GM21529 (cell line): ENCODE results near the gene TRIM54.

Experiments
- ATAC-seq: cut with Tn5 transposase; IDR thresholded peaks from one replicate; pipeline ENCODE4 v1.9.1; 2021; ENCODE audit not compliant: unreplicated experiment

TRIM54 gene, protein sequence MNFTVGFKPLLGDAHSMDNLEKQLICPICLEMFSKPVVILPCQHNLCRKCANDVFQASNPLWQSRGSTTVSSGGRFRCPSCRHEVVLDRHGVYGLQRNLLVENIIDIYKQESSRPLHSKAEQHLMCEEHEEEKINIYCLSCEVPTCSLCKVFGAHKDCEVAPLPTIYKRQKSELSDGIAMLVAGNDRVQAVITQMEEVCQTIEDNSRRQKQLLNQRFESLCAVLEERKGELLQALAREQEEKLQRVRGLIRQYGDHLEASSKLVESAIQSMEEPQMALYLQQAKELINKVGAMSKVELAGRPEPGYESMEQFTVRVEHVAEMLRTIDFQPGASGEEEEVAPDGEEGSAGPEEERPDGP

DNA sequence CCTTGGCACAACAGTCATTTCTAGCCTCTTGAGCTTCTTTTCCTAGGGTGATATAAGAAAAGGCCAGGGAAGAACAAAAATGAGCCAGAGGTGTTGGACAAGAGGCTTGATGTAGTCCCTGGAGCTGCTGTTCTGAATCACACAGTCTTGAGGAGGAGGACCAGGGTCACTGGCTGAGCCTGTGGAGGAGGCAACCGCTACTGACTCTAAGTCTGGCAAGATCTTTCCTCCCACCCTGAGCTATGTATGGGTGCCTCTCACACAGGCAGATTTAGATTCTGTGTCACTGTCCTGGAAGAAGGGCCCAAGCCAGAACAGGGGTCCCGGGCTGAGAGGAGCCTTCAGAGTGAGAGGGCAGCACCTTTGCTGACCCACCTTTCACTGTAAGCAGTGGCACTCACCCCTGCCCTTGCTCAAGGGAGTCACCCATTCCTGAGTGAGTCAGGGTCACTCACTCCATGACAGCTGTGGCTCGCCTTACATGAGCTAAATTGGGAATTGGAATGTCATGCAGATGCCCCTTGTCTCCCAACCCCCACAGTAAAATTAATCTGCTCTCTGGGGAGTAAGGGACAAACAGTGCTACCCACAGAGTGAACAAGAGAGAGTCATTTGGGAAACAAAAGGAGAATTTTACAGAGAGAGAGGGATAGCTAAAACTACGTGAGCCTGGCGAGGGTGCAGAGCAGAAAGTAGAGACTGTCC lies at the start of gene TRIM54:
TRIM54 (plus strand) TSS at position 575 of the 705 bp plus-strand sequence. CDS start 303 bp downstream, outside the sequence.
- ATAC-seq = no peak

DNA sequence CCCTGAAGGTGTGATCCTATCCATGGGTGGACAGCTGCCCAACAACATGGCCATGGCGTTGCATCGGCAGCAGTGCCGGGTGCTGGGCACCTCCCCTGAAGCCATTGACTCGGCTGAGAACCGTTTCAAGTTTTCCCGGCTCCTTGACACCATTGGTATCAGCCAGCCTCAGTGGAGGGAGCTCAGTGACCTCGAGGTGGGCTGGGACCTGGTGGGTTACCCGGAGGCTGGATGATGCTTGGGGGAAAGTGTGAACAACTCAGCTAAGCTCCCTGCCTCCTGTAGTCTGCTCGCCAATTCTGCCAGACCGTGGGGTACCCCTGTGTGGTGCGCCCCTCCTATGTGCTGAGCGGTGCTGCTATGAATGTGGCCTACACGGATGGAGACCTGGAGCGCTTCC lies 48.9 kb upstream of the TRIM54 start:
- ATAC-seq = no peak

DNA sequence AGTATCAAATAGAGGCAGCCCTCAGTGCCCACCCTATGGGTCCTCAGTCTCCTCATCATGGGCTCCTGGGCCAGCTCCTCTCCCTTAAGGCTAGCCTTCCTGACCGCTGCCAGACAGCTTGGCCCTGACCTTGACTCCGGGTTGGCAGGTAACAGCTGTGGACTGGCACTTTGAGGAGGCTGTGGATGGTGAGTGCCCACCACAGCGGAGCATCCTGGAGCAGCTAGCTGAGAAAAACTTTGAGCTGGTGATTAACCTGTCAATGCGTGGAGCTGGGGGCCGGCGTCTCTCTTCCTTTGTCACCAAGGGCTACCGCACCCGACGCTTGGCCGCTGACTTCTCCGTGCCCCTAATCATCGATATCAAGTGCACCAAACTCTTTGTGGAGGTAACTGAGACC lies 46.1 kb upstream of the TRIM54 start:
- no peak for ATAC-seq

DNA sequence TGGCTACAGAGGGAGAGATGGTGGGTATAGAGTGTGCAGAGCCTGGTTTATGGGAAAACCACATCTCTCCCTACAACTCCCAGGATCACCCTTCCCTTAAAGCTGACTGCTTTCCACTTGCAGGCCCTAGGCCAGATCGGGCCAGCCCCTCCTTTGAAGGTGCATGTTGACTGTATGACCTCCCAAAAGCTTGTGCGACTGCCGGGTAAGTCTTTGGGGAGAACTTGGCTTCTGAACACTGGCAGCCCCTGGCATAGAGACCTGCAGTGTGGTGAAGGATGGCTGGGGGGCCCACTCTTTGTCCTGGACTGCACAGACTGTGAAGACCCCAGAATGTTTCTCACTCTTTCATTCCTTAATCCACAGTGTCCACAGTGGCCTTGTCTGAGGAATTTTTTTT lies 45.6 kb upstream of the TRIM54 start:
- no peak for ATAC-seq

DNA sequence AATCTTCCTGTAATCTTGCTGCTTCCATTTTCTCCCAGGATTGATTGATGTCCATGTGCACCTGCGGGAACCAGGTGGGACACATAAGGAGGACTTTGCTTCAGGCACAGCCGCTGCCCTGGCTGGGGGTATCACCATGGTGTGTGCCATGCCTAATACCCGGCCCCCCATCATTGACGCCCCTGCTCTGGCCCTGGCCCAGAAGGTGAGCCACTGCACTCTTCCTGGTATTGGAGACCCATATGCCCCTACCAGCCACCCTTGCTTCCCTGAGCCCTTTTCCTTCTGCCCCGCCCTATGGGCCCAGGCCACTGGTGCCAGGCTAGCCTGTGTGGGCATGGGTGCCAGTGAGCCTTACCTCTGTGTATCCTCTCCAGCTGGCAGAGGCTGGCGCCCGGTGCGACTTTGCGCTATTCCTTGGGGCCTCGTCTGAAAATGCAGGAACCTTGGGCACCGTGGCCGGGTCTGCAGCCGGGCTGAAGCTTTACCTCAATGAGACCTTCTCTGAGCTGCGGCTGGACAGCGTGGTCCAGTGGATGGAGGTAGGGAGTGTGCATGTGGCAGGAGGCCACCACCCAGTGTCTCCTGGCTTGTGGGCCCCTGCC lies 44.8 kb upstream of the TRIM54 start:
- ATAC-seq = no peak

DNA sequence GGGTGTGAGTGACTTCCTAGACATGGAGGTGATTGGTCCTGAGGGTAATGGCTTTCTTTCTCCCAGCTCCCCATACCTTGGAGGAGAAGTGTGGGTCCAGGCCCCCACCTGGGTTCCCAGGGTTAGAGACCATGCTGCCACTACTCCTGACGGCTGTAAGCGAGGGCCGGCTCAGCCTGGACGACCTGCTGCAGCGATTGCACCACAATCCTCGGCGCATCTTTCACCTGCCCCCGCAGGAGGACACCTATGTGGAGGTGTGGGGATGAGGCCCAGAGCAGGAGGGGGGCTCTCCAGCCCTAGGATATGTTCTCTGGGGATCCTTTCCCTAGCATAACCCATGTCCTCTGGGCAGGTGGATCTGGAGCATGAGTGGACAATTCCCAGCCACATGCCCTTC lies 43.3 kb upstream of the TRIM54 start:
- ATAC-seq = no peak

DNA sequence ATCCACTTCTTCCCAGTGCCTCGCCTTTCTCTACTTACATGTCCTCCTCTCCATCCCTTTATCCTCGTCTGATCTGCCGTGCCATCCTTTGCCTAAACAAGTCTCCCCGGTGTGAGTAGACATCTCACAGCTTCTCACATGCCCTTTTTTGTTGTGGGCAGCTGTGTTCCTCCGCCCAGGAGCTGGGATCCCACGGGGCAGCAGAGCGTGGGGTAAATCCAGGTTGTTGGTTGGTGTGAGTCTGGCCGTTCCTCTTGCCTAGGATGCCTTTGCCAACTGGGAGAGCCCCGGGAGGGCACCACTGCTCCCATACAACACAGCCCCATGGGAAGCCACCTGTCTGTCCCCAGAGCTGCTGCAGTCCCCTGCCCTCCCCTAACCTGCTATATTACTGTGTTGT lies 41.8 kb upstream of the TRIM54 start:
- ATAC-seq = no peak

DNA sequence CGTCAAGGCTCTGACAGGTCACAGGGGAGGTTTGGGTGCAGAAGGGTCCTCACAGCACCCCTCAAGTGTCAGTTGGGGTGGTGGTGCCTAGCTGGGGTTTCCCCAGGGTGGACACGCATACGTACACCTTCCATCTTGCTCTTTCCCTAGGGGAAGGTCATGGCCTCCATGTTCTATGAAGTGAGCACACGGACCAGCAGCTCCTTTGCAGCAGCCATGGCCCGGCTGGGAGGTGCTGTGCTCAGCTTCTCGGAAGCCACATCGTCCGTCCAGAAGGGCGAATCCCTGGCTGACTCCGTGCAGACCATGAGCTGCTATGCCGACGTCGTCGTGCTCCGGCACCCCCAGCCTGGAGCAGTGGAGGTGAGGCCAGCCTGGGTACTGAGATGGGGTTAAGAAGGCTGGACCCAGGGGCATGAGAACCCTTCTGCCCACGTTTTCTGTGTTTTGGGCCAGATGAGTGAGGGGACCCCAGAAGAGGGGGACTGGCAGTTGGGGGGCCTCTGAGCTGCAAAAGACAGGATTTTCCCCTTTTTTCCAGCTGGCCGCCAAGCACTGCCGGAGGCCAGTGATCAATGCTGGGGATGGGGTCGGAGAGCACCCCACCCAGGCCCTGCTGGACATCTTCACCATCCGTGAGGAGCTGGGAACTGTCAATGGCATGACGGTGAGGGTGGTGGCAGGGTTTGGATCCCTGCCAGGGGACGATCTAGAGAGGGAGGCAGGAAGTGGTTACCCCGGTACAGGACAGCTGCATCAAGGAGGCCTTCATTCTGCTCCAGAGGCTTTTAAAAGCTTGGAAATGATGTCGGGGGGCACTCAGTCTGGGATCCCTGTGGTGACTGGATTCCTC lies 40.2 kb upstream of the TRIM54 start:
- no peak for ATAC-seq

DNA sequence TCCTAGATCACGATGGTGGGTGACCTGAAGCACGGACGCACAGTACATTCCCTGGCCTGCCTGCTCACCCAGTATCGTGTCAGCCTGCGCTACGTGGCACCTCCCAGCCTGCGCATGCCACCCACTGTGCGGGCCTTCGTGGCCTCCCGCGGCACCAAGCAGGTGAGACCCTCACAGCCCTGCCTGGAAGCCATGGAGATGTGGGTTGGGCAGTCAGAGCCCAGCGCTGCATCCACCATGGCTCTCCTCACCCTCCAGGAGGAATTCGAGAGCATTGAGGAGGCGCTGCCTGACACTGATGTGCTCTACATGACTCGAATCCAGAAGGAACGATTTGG lies 39.6 kb upstream of the TRIM54 start:
- no peak for ATAC-seq

DNA sequence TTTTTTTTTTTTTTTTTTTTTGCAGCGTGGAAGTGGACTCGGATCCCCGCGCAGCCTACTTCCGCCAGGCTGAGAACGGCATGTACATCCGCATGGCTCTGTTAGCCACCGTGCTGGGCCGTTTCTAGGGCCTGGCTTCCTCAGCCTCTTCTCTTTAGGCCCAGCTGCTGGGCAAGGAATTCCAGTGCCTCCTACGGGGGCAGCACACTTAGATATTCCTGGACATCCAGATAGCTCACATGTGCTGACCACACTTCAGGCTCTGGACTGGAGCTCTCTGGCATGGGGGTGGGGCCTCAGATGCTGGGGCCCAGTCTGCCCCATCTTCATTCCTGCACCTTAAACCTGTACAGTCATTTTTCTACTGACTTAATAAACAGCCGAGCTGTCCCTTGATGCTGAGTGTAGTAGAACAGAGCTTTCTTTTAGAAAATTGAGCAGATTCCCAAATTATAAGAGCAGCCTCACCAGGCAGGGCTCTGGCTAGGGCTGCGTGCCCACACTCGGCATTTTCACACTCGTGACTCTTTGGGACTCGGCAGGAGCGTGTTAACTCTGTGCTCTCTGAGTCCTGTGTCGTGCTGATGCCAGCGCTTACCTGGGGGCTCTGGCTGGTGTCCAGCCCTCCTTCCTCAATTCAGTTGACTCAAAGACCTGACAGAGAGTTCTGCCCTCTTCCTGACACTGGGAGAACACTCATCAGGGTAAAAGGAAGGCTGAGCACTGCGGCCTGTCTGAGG lies 38.7 kb upstream of the TRIM54 start:
- no peak for ATAC-seq

DNA sequence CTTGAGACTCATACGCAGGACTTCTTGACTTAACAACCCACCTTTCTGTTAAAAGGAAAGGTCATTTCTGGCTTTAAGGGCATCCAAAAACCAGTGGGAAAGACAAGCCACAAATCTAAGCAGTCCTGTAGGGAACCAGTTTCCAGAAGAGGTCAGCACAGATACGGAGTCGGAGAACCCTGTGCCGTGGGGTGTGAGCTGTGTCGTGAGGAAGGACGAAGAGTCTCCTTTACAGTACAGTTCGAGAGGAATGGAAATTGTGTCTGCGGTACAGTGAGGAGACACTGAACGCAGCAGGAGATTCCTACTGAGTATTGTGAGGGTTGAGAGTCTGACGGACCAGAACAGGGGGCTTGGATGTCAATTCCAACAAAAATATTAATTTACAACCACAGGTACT lies 37.1 kb upstream of the TRIM54 start:
- no peak for ATAC-seq

DNA sequence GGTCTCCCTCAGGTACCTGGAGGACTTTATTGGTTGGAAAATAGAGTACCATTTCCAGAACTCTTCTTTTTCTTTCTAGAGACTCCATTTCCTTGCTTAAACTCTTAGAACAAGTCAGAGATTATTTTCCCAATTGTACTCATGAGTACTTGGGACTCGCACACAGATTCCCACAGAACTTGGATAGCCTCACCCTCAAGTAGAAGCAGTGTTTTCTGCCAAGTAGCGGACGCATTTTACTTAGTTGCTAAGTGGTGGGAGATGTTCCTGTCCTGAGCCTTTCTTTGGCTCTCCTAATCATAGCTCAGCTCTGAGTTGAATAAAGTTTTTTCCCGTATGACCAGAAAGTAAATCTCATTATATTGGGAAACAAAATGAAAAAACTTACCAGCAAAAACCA lies 36.6 kb upstream of the TRIM54 start:
- no peak for ATAC-seq

DNA sequence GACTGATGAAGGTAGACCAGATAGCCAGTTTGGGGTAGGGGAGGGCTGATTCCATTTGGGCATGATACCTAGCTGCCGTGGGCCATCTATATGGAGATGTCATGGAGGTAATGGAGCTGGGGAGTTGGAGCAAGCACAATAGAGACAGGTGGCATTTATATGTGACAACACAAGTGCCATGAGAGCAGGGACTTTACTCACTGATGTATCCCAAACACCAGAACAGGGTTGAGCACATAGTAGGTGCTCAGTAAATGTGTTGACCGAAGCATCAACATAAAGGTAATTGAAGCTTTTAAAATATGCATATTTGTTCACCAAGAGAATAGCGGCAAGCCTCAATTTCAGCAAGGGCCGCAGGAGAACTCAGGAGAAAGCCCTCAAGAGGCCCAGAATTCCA lies 34.3 kb upstream of the TRIM54 start:
- ATAC-seq = no peak

DNA sequence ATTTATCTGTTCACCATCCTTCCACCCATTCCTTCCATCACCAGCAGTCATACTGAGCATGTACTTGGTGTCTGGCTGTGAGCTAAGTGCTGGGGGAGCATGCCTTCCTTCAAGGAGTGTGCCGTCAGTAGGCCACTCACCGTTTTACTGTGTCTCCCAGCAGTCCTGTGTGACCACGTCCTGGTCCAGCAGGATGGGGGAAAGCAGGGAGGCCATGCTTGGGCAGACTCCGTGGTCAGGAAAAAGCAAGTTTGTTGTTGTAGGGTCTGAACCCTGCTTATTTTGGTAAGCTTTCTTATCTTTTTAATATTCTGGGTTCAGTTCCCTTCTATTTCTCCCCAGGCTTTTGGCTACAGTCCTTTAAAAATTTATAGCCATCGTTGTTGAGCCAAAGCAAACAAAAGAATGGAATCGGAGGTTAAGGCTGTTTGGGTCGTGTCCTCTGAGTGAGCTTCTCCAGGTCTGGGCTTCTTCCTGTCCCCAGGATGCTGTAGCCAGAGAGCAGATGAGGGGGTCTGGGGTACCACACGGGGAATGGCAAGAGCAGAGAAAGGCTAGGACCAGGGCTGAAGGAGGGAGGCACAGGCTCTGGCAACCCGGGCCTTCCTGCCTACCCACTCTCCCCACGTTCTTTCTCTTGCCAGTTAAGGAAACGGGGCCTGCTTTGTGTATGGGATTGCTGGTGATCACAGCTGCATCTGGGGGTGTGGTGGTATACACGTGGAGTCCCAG lies 32.9 kb upstream of the TRIM54 start:
- ATAC-seq = no peak

DNA sequence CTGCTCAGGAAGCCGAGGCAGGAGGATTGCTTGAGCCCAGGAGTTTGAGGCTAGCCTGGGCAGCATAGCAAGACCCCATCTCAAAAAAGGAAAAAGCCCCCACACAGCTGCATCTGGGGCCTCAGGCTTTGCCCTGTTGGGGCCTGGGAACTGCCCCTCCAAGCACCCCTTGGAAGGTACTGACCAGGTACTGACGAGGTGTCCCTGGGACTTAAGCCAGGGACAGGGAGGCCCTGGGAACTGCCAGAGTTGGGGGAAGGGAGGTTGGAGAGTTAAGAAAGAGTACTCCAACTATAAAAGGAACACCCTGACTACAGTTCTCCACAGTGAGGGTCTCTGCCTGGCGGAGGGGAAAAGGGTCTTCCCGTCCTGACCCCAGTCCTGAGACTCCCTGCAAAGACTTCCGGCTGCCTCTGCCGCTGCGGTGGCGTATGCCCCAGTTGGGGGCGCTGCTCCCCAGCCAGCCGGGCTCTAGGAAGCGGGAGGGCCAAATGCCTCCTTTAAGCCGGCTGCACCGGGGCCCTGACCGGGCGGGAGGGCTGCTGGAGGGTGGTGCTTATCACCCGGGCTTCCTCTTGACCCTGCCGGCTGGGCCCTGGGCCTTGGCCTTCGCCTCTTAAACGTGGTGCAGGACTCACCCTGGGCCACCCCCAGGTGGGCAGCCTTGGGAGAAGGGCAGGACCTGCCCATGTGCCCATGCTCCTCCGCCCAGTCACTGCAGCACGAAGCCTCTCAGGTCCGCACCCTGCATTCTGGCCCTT lies 32.2 kb upstream of the TRIM54 start:
- ATAC-seq = no peak

DNA sequence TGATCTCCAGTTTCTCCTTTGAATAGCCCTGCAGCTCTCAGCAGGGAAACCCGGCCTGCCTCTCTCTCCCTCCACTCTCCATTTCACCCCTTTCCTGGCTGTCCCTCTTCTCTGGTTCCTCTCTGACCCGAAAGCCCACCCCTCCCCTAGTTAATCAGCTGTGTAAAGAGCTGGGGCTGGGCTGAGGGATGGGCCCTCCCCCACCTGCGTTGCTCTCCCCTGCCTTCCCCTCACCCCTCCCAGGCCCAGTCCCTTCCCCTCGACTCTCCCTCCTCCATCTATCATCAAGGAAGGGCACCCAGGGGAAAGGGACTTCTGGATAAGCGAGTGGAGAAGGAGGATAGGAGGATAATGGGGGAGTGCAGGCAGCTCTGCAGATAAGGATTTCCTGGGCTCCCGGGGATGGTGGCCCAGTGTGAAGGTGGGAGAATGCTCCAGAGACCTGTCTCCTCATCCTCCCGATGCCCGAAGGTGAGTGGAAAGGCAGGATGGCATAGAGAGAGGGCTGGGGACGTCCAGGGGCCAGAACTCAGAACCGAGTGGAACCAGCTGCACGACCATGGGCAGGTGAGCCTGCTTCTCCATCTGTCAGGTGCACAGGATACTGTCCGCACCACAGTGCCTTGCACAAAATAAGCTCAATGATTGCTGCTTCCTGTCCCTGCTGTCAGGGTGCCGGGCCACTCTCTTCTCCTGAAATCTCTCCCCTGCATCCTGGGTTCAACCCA lies 31.4 kb upstream of the TRIM54 start:
- no peak for ATAC-seq

DNA sequence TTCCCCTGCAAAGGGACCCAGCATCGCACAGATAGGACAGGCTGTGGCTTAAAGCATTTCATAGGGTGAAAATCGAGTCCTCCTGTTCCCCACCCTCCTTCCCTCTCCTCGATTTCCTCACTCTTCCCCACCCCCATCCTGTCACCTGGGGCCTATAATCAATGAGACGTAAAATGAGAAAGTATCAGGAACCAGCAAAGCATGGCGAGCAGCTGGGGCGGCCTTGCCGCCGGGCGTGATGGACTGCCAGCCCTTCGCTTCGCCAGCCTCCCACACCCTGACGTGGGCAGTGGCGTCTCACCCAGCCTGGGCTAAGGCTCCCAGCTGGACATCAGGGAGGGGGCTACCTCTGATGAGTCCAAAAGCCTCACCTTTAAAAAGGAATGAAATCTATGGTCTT lies 30.5 kb upstream of the TRIM54 start:
- no peak for ATAC-seq

DNA sequence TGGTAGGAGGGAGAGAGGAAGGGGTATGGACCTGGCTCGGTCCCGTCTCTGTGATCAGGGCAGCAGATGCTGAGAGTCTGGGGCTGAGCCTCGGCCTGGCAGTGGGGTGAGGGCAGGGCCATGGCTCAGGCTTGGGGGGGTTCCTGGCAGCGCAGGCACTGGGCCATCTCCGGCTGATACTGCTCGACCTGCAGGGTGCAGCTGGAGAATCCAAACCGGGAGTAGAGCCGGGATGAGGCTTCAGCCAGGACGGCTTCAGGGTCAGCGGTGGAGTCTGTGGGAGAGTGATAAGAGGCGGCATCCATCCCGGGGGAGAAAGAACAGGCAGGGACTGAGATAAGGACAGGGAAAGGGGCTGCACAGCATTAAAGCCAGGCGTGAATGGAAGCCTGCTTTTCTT lies 27.0 kb upstream of the TRIM54 start:
- no peak for ATAC-seq

DNA sequence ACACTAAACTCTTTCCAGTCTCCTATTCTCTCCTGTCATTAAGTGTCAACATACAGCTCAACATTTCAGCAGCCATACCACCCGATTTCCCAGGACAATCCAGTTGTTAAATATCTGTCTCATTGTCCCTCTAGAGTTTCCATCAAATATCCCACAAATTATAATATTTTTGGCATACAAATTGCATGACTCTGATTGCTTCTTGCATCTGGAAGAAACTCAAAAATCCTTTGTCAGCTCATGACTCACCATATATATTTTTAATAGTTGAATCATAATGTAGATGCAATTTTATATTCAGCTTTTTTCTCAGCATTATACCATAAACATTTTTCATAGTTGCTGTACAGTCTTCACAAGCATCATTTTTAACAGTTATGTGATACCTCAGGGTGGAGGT lies 26.6 kb upstream of the TRIM54 start:
- ATAC-seq = no peak
